GM12878 (cell line): ENCODE results near the gene ACSL1. TPM values are rescaled to one million over a fixed set of nuclear protein-coding genes. Genes with fewer than 3 reads are reported as not detected.

Experiments used
- ATF7 ChIP-seq: fragments of 450-650 bp; IDR thresholded peaks from 2 replicates; pipeline ENCODE4 v1.6.1; 2016; ENCODE audit warnings: low read depth, mild to moderate bottlenecking
- CUX1 ChIP-seq: IDR thresholded peaks from 2 replicates; pipeline ENCODE4 v1.6.1; 2012; ENCODE audit warnings: improper control_type of control experiment, low read depth, low read length; ENCODE audit not compliant: insufficient replicate concordance
- E4F1 ChIP-seq: fragments of 450-650 bp; IDR thresholded peaks from 2 replicates; pipeline ENCODE4 v1.6.1; 2018; ENCODE audit warnings: borderline replicate concordance, mild to moderate bottlenecking; ENCODE audit not compliant: partially characterized antibody
- EZH2 ChIP-seq: IDR thresholded peaks from 2 replicates; pipeline ENCODE4 v1.6.1; 2012; ENCODE audit warnings: low read depth, mild to moderate bottlenecking, control low read depth, inconsistent platforms, low read length, borderline replicate concordance; ENCODE audit not compliant: control insufficient read depth
- HDAC6 ChIP-seq: fragments of 200-600 bp; sonication (generic); IDR thresholded peaks from one replicate; pipeline ENCODE4 v1.8.0; 2017; ENCODE audit warnings: antibody characterized with exemption; ENCODE audit not compliant: unreplicated experiment
- JUNB ChIP-seq: IDR thresholded peaks from 2 replicates; pipeline ENCODE4 v1.6.1; 2016; ENCODE audit warnings: antibody characterized with exemption, mild to moderate bottlenecking
- KDM1A ChIP-seq: fragments of 200-600 bp; sonication (generic); IDR thresholded peaks from 2 replicates; pipeline ENCODE4 v1.6.1; 2016; ENCODE audit warnings: borderline replicate concordance
- MTA2 ChIP-seq: fragments of 450-650 bp; IDR thresholded peaks from 2 replicates; pipeline ENCODE4 v1.6.1; 2016; ENCODE audit warnings: low read depth, mild to moderate bottlenecking, moderate library complexity
- NR2C2 ChIP-seq: IDR thresholded peaks from 2 replicates; pipeline ENCODE4 v1.6.1; 2011; ENCODE audit warnings: borderline replicate concordance, low read depth; ENCODE audit not compliant: control insufficient read depth, insufficient read length
- RCOR1 ChIP-seq: conservative IDR thresholded peaks from 2 replicates; pipeline ENCODE4 v1.6.1; 2012; ENCODE audit warnings: low read depth, low read length, improper control_type of control experiment
- SMAD1 ChIP-seq: fragments of 450-650 bp; IDR thresholded peaks from 2 replicates; pipeline ENCODE4 v1.6.1; 2018; ENCODE audit warnings: mild to moderate bottlenecking, low read depth; ENCODE audit not compliant: partially characterized antibody
- SP1 ChIP-seq: IDR thresholded peaks from one replicate; pipeline ENCODE4 v1.6.1; 2011; ENCODE audit warnings: low read depth, low read length
- USF1 ChIP-seq: IDR thresholded peaks from 2 replicates; pipeline ENCODE4 v1.6.1; 2011; ENCODE audit warnings: borderline replicate concordance, low read depth, mild to moderate bottlenecking, moderate library complexity, mixed read lengths, low read length; ENCODE audit not compliant: insufficient read depth; ENCODE audit errors: extremely low read length
- ZBTB40 ChIP-seq: fragments of 450-650 bp; IDR thresholded peaks from 2 replicates; pipeline ENCODE4 v1.6.1; 2016; ENCODE audit warnings: mild to moderate bottlenecking, moderate library complexity, borderline replicate concordance
- ZNF217 ChIP-seq: fragments of 450-650 bp; IDR thresholded peaks from 2 replicates; pipeline ENCODE4 v1.6.1; 2017; ENCODE audit warnings: antibody characterized with exemption, mild to moderate bottlenecking
- polyA plus RNA-seq, 11 experiments: library from polyadenylated mRNA; depleted of rRNA in 4 of 11; unstranded in 6 of 11; stranded (reverse) in 5 of 11; fragments of >200 nt; fragmentation: Nextera tagmentation in 4 of 11; fragmentation: Illumina TruSeq in 1 of 11; extraction: Ambion mirVana in 4 of 11; extraction: Trizol in 1 of 11; gene quantifications; 1 replicate in 1 of 11; 2 replicates in 10 of 11; pipeline versions ENCODE4 v1.2.1 to v1.2.3, GENCODE V29; 2011 to 2016; ENCODE audit warnings: inconsistent platforms in 2 of 11, missing spikeins in 2 of 11, low read depth in 1 of 11
- total RNA-seq, 4 experiments: library from RNA; depleted of rRNA in 3 of 4; stranded (reverse); fragments of >200 nt in 3 of 4; fragmentation: Illumina TruSeq in 1 of 4; extraction: Trizol in 1 of 4; gene quantifications; 2 replicates each; pipeline versions ENCODE4 v1.2.1 to v1.2.3, GENCODE V29; 2013 to 2021

Gene ACSL1
- total and polyA plus RNA-seq, 10 of the 15 experiments (the other 5 are each of a cell fraction or from before 2014, with no cell fraction given), result 30.7 to 68.1 (median 58.7) TPM

- TF ChIP-seq CUX1 (no peak), HDAC6 (no peak), MTA2 (no peak), KDM1A (no peak), SP1 (no peak), ATF7 (peak; percentile 92), E4F1 (no peak), SMAD1 (no peak), EZH2 (no peak), ZBTB40 (no peak), ZNF217 (no peak), JUNB (peak; percentile 62), USF1 (no peak), NR2C2 (no peak), RCOR1 (no peak)
These were observed 22.7 kb upstream of the ACSL1 start (continued) for GRCh38 chr4:184848510-184848909.
